OCI-LY7 (cell line): Measurements from ENCODE around the gene C11orf58. TPM values are rescaled to one million over a fixed set of nuclear protein-coding genes. Genes with fewer than 3 reads are reported as not detected.

Experiments used
- BruUV-seq: library from RNA; stranded (reverse); fragments of 400-500 nt; replicated peaks from 2 replicates; lab custom pipeline; 2021; lab: Mats Ljungman, UMichigan
- CTCF ChIA-PET: fragments of 300-600 bp; sonication (Branson Sonifier 250); formaldehyde crosslinking; loops from one replicate; lab custom pipeline; 2022; ENCODE audit warnings: antibody characterized with exemption; ENCODE audit not compliant: unreplicated experiment; lab: Charles Lee
- POLR2A ChIA-PET: fragments of 300-600 bp; sonication (Branson Sonifier 250); formaldehyde crosslinking; loops from one replicate; lab custom pipeline; 2022; ENCODE audit warnings: antibody characterized with exemption; lab: Charles Lee
- DNase-seq: peaks from one replicate; pipeline ENCODE4 v3.0.0-alpha.2; 2015; ENCODE audit warnings: low spot score
- H2AFZ ChIP-seq: fragments of 200-600 bp; sonication (generic), shearing (Covaris generic); 2 replicates; pipeline ENCODE4 v1.6.1; 2014; ENCODE audit warnings: mild to moderate bottlenecking, antibody characterized with exemption, low read length, moderate library complexity
- H3K27ac ChIP-seq: fragments of 200-600 bp; sonication (generic); 2 replicates; pipeline ENCODE4 v1.5.1; 2014; ENCODE audit warnings: mixed run types, low read depth, mild to moderate bottlenecking, moderate library complexity, low read length, inconsistent platforms; ENCODE audit not compliant: poor library complexity, severe bottlenecking
- H3K36me3 ChIP-seq: fragments of 200-600 bp; sonication (generic); 2 replicates; pipeline ENCODE4 v1.6.1; 2014; ENCODE audit warnings: mild to moderate bottlenecking, antibody characterized with exemption, low read length, moderate library complexity, mixed read lengths; ENCODE audit not compliant: insufficient read depth
- H3K4me1 ChIP-seq: fragments of 200-600 bp; sonication (generic); 2 replicates; pipeline ENCODE4 v1.5.1; 2014; ENCODE audit warnings: mild to moderate bottlenecking, low read length; ENCODE audit not compliant: insufficient read depth, poor library complexity, severe bottlenecking
- H3K4me2 ChIP-seq: fragments of 200-600 bp; sonication (generic); 2 replicates; pipeline ENCODE4 v1.6.1; 2014; ENCODE audit warnings: mild to moderate bottlenecking, low read length
- H3K4me3 ChIP-seq: fragments of 200-600 bp; sonication (generic); 2 replicates; pipeline ENCODE4 v1.5.1; 2014; ENCODE audit warnings: mild to moderate bottlenecking, low read depth, low read length; ENCODE audit not compliant: poor library complexity, severe bottlenecking
- H3K79me2 ChIP-seq: fragments of 200-600 bp; sonication (generic); 2 replicates; pipeline ENCODE4 v1.6.1; 2016; ENCODE audit warnings: low read depth, mild to moderate bottlenecking, low read length, moderate library complexity, mixed read lengths; ENCODE audit not compliant: insufficient read depth
- H3K9me2 ChIP-seq: fragments of 200-600 bp; sonication (generic); 2 replicates; pipeline ENCODE4 v1.6.1; 2016; ENCODE audit warnings: mild to moderate bottlenecking, low read length, mixed read lengths; ENCODE audit not compliant: insufficient read depth
- H3K9me3 ChIP-seq: fragments of 200-600 bp; sonication (generic); 2 replicates; pipeline ENCODE4 v1.6.1; 2014; ENCODE audit warnings: mild to moderate bottlenecking, mixed run types, low read length, mixed read lengths
- H4K20me1 ChIP-seq: fragments of 200-600 bp; sonication (generic); 2 replicates; pipeline ENCODE4 v1.6.1; 2014; ENCODE audit warnings: mild to moderate bottlenecking, antibody characterized with exemption, low read length, moderate library complexity, mixed read lengths; ENCODE audit not compliant: insufficient read depth
- EZH2phosphoT487 ChIP-seq: fragments of 200-600 bp; sonication (generic); IDR thresholded peaks from 2 replicates; pipeline ENCODE4 v1.6.1; 2018; ENCODE audit warnings: low read depth, borderline replicate concordance, mild to moderate bottlenecking, mixed run types, antibody characterized with exemption, low read length, moderate library complexity, mixed read lengths
- intact Hi-C: fragments of 100-400 bp; cut with micrococcal nuclease; formaldehyde crosslinking; loops from one replicate; pipeline ENCODE4 v1.10.0; 2022; ENCODE audit not compliant: unreplicated experiment
- total RNA-seq, 2 experiments: library from RNA; depleted of rRNA in 1 of 2; stranded (reverse); fragments of >200 nt in 1 of 2; shearing (Covaris generic) in 1 of 2; gene quantifications; 2 replicates each; pipeline ENCODE4 v1.2.3, GENCODE V29; 2014 to 2022
- TF ChIP-seq, protein P1 (sequence below): fragments of 200-600 bp; sonication (generic); conservative IDR thresholded peaks from 2 replicates; pipeline ENCODE4 v1.5.1; 2014; ENCODE audit warnings: mild to moderate bottlenecking, antibody characterized with exemption, low read length, moderate library complexity, mixed read lengths

C11orf58 gene
- total RNA-seq, 2 experiments from 2014 or later = 118 to 146 TPM

DNA sequence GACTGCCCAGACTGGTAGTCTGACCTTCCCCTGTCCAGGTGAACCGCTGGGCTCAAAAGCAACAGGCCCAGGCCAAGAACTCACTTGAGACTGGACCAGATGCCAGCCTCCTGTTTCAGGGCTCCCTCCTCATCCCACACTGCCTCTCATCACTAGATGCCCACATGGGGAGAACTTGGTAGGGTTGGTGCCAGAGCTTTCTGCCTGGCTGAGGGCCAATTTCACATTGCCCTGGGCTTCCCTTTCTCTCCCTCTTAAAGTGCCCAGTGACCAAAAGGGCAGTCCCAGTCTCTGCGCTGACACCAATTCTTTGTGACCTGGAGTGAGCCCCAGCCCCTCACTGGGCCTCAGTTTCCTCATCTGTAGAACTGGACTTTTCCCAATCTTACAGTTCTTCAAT lies 41.7 kb downstream of the C11orf58 start:
- H3K36me3 ChIP-seq = no peaks in the 10 kb centered on the region
- CTCF ChIA-PET = no interaction called here
- no peak overlapping the region for H3K4me2 ChIP-seq
- no peak for DNase-seq
- no peak overlapping the region for H2AFZ ChIP-seq
- H3K9me2 ChIP-seq = no peaks in the 10 kb centered on the region
- H3K9me3 ChIP-seq = no peaks in the 10 kb centered on the region
- no peak overlapping the region for H3K4me3 ChIP-seq
- no peak overlapping the region for H3K27ac ChIP-seq
- H4K20me1 ChIP-seq = no peaks in the 10 kb centered on the region
- no TSS peak for BruUV-seq
- H3K4me1 ChIP-seq = no peaks in the 10 kb centered on the region
- H3K79me2 ChIP-seq = no peaks in the 10 kb centered on the region
- TF ChIP-seq, protein P1, sequence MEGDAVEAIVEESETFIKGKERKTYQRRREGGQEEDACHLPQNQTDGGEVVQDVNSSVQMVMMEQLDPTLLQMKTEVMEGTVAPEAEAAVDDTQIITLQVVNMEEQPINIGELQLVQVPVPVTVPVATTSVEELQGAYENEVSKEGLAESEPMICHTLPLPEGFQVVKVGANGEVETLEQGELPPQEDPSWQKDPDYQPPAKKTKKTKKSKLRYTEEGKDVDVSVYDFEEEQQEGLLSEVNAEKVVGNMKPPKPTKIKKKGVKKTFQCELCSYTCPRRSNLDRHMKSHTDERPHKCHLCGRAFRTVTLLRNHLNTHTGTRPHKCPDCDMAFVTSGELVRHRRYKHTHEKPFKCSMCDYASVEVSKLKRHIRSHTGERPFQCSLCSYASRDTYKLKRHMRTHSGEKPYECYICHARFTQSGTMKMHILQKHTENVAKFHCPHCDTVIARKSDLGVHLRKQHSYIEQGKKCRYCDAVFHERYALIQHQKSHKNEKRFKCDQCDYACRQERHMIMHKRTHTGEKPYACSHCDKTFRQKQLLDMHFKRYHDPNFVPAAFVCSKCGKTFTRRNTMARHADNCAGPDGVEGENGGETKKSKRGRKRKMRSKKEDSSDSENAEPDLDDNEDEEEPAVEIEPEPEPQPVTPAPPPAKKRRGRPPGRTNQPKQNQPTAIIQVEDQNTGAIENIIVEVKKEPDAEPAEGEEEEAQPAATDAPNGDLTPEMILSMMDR = no peak
- TF ChIP-seq EZH2phosphoT487 = no peak
- POLR2A ChIA-PET = interaction anchor here (0.6 kb wide), 1 partner anchor 919 kb away, joined by 3 read pairs; no protein-coding TSS in a partner anchor
- intact Hi-C loops = no loop called here

DNA sequence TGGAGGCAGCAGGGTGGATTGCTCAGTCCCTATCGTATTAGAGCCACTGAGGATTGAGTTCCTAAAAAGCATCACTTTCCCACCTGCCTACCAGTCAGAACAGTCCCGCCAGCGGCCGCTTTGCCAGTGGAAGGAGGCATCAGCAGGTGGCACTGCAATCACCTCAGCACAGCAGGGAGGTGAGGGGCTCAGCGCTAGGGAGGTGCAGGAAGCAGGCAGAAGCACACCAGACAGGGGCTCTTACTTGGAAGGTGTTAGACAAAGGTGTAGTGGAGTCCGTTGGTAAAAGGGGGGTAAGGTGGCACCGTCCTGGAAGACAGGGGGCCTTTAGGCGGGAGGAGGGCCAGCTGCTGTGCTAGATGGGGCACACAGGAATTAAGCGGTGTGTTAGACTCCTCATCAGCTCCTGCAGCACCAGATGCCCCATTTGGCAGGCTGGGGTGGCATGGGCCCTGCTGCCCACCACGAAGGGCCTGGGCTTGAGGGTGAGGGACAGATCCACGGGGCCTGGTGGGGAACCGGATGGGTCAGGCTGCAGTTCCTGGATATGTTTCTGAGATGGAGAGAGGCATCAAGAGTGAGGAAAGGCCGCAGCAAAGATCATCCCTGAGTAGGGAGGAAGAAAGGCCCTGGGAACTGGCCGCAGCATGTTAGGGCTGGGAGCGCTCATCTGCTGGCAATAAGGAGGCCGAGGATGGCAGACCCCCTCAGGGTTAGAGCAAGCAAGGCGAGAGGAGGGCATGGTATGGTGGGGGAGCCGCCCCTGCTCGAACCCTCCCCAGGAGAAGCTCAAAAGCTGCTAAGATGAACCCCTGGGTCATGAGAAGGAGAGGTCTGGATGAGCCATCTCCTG lies 42.5 kb downstream of the C11orf58 start:
- H3K27ac ChIP-seq = no peak overlapping the region
- ChIA-PET CTCF (no interaction called here), POLR2A (interaction anchor here (0.6 kb wide), 1 partner anchor 920 kb away, joined by 3 read pairs; no protein-coding TSS in a partner anchor)
- intact Hi-C loops = no loop called here
- H3K36me3 ChIP-seq = no peaks in the 10 kb centered on the region
- no peak overlapping the region for H3K4me2 ChIP-seq
- no peak for TF ChIP-seq EZH2phosphoT487
- TF ChIP-seq, protein P1 = no peak
- BruUV-seq = no TSS peak
- H3K4me3 ChIP-seq = no peak overlapping the region
- H3K9me2 ChIP-seq = no peaks in the 10 kb centered on the region
- no peaks in the 10 kb centered on the region for H3K4me1 ChIP-seq
- no peaks in the 10 kb centered on the region for H3K79me2 ChIP-seq
- no peak overlapping the region for H2AFZ ChIP-seq
- H4K20me1 ChIP-seq = no peaks in the 10 kb centered on the region
- no peaks in the 10 kb centered on the region for H3K9me3 ChIP-seq
- no peak for DNase-seq
